ENCODE results near the gene ATAD3A. TPM values are rescaled to one million over a fixed set of nuclear protein-coding genes. Genes with fewer than 3 reads are reported as not detected.
"Not testable (repeated sequence)": the region's sequence is repeated elsewhere in the genome, so short reads cannot be mapped to it uniquely, and the experiment has no call there.

The ATAD3A gene
- total and polyA plus RNA-seq, 11 donors = 11.3 to 49.5 (median 19.6) TPM

GRCh38 chr1:1553821-1554494 lies 42.0 kb downstream of the ATAD3A start:
- intact Hi-C loops (cut with DNase I) = no loop called here
- no peak for DNase-seq
- no peak for TF ChIP-seq POLR2A (IDR thresholded peaks at IDR 0.05)
- TF ChIP-seq, protein P1, sequence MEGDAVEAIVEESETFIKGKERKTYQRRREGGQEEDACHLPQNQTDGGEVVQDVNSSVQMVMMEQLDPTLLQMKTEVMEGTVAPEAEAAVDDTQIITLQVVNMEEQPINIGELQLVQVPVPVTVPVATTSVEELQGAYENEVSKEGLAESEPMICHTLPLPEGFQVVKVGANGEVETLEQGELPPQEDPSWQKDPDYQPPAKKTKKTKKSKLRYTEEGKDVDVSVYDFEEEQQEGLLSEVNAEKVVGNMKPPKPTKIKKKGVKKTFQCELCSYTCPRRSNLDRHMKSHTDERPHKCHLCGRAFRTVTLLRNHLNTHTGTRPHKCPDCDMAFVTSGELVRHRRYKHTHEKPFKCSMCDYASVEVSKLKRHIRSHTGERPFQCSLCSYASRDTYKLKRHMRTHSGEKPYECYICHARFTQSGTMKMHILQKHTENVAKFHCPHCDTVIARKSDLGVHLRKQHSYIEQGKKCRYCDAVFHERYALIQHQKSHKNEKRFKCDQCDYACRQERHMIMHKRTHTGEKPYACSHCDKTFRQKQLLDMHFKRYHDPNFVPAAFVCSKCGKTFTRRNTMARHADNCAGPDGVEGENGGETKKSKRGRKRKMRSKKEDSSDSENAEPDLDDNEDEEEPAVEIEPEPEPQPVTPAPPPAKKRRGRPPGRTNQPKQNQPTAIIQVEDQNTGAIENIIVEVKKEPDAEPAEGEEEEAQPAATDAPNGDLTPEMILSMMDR (IDR thresholded peaks at IDR 0.05) = no peak
- Histone ChIP-seq H3K27me3 (no peaks in the 10 kb centered on the region), H3K9me3 (no peaks in the 10 kb centered on the region), H3K36me3 (peaks cover 0 to 22% (median 0%) of the 10 kb centered on the region in 9 donors), H3K4me3 (no peak overlapping the region), H3K4me1 (peaks cover 0 to 24% (median 12%) of the 10 kb centered on the region in 12 donors), H3K27ac (peak overlapping the region in 1 of 12 donors; percentile 33)
- WGBS, 4 donors = 83 to 91% (median 88%) methylated on average over 27 to 35 of the region's 35 CpGs
- no peak for ATAC-seq

DNA sequence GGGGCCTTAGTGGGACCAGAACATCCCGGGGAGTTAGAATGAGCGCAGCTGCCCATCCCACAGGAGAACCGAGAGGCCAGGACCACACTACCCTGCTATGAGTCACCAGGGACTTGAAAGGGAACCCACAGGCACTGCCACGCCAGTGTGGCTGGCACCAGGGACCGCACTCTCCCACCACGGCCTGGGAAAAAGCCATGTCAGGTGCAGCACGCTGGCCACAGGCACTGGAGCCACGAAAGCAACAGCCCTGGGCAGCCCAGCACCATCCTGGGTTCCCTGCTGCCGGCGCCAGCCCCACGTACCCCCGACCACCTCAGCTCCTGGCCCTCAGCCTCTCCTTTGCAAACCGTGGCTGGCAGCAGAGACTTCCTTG lies 42.6 kb downstream of the ATAD3A start:
- WGBS, 4 donors = 85 to 88% (median 86%) methylated on average over 3 to 13 of the region's 13 CpGs
- Histone ChIP-seq H3K36me3 (peaks cover 0 to 22% (median 0%) of the 10 kb centered on the region in 9 donors), H3K4me3 (no peak overlapping the region), H3K27me3 (no peaks in the 10 kb centered on the region), H3K4me1 (peaks cover 0 to 24% (median 12%) of the 10 kb centered on the region in 12 donors), H3K9me3 (no peaks in the 10 kb centered on the region), H3K27ac (peak overlapping the region in 2 of 12 donors; percentile 11 to 33)
- ATAC-seq (no peak), DNase-seq (no peak)
- TF ChIP-seq POLR2A (IDR thresholded peaks at IDR 0.05) = no peak
- TF ChIP-seq, protein P1 (IDR thresholded peaks at IDR 0.05) = no peak
- intact Hi-C loops (cut with DNase I) = no loop called here

DNA sequence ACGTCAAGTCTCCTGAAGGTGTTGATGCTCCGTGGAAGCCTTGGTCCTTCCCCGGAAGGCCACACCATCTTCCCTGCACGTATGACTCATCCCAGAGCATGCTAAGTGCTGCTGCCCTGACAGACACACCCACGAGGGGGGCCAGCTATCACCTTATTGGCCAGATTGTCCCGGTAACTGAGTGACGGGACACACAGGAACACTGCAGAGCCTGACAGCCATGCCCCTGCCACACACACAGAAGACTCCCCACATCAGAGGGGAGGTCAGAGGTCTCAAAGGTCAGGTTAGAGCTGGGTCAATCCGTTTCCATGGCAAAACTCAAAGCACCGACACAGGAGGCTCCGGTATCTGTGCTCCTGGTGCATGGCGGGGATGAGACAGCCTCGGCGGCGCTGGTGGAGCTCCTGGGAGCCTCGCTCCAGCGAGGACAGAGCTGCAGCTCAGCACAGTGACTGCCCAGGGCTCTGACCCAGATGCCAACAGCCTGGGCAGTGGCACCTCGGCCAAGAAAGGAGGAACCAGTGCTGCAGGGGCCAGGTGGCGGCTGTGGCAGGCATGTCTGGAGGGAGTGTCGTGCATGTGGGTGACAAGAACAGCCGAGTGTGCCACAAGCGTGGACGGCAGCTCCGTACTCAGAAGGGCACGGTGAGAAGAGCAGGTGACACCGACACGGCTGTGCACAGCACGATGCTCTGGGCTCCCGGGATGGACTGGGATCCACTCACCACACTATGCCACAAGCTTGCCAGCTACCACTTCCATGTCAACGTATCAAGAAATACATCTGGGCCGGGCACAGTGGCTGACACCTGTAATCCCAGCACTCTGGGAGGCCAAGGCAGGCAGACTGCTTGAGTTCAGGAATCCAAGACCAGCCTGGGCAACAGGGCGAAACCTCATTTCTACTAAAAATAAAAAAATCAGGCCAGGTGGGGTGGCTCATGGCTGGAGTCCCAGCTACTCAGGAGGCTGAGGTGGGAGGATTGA lies 43.3 kb downstream of the ATAD3A start:
- Histone ChIP-seq H3K27me3 (no peaks in the 10 kb centered on the region), H3K27ac (peak overlapping the region in 1 of 12 donors; percentile 11), H3K4me1 (peaks cover 0 to 20% (median 10%) of the 10 kb centered on the region in 12 donors), H3K36me3 (peaks cover 0 to 27% (median 0%) of the 10 kb centered on the region in 9 donors), H3K9me3 (no peaks in the 10 kb centered on the region), H3K4me3 (no peak overlapping the region)
- TF ChIP-seq POLR2A (IDR thresholded peaks at IDR 0.05) = no peak
- TF ChIP-seq, protein P1 (IDR thresholded peaks at IDR 0.05) = no peak
- 72 to 80% (median 75%) methylated on average over 27 to 31 of the region's 31 CpGs for WGBS, 4 donors
- DNase-seq (no peak), ATAC-seq (peak in 3 of 4 donors; percentile 47 to 49 (median 49))
- intact Hi-C loops (cut with DNase I) = no loop called here

GRCh38 chr1:1556505-1556904 lies 44.5 kb downstream of the ATAD3A start:
- intact Hi-C loops (cut with DNase I) = no loop called here
- no peak overlapping the region for H3K27ac ChIP-seq
- no peaks in the 10 kb centered on the region for H3K9me3 ChIP-seq
- DNase-seq (no peak), ATAC-seq (no peak)
- TF ChIP-seq, protein P1 (IDR thresholded peaks at IDR 0.05) = no peak
- TF ChIP-seq POLR2A (IDR thresholded peaks at IDR 0.05) = no peak
- no peaks in the 10 kb centered on the region for H3K27me3 ChIP-seq
- H3K4me1 ChIP-seq = peaks cover 0 to 10% (median 0%) of the 10 kb centered on the region in 12 donors
- WGBS, 4 donors = 88 to 93% (median 92%) methylated on average over 6 of the region's 6 CpGs
- no peak overlapping the region for H3K4me3 ChIP-seq
- H3K36me3 ChIP-seq = peaks cover 0 to 40% (median 10%) of the 10 kb centered on the region in 9 donors

DNA sequence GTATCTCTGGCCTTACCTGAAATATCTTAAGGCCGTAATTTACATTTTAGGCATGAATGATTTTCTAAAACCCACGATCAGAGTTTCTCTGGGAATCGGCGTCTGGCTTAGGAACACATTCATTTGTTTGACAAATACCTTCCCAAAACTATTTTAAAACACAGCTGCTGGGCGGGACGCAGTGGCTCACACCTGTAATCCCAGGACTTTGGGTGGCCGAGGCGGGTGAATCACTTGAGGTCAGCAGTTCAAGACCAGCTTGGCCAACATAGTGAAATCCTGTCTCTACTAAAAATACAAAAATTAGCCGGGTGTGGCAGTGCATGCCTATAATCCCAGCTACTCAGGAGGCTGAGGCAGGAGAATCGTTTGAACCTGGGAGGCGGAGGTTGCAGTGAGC lies 45.0 kb downstream of the ATAD3A start:
- peaks cover 0 to 42% (median 15%) of the 10 kb centered on the region in 9 donors for H3K36me3 ChIP-seq
- H3K27me3 ChIP-seq; intact Hi-C loops (cut with DNase I); H3K27ac ChIP-seq; H3K9me3 ChIP-seq; DNase-seq; ATAC-seq; H3K4me3 ChIP-seq: not testable (repeated sequence)
- peaks cover 0 to 10% (median 0%) of the 10 kb centered on the region in 12 donors for H3K4me1 ChIP-seq
- 94 to 97% (median 95%) methylated on average over 11 of the region's 11 CpGs for WGBS, 4 donors

- DNase-seq; H3K27ac ChIP-seq; intact Hi-C loops (cut with DNase I); H3K27me3 ChIP-seq; ATAC-seq; H3K4me3 ChIP-seq; H3K9me3 ChIP-seq: not testable (repeated sequence)
- peaks cover 0 to 44% (median 22%) of the 10 kb centered on the region in 9 donors for H3K36me3 ChIP-seq
- peaks cover 0 to 17% (median under 1%) of the 10 kb centered on the region in 12 donors for H3K4me1 ChIP-seq
- 93 to 95% (median 93%) methylated on average over 7 of the region's 7 CpGs for WGBS, 4 donors
Measured at GRCh38 chr1:1557688-1558087, 45.7 kb downstream of the ATAD3A start.

All from heart left ventricle (tissue), 16 donors.